ENCODE measurements around the gene LCMT1. TPM values are rescaled to one million over a fixed set of nuclear protein-coding genes. Genes with fewer than 3 reads are reported as not detected.
"Not testable (repeated sequence)": the region's sequence is repeated elsewhere in the genome, so short reads cannot be mapped to it uniquely, and the experiment has no call there.

Gene LCMT1
- total RNA-seq, 1 experiment from 2014 or later, result 37.6 TPM

- DNase-seq (ENCODE audit: low read depth), result no peak
Observed at GRCh38 chr16:25138130-25138529, 26.6 kb downstream of the LCMT1 start.

GRCh38 chr16:25140459-25140858 is 28.9 kb downstream of the LCMT1 start:
- DNase-seq (ENCODE audit: low read depth), result no peak

GRCh38 chr16:25141648-25142047 is 30.1 kb downstream of the LCMT1 start:
- DNase-seq (ENCODE audit: low read depth), result no peak

- DNase-seq (ENCODE audit: low read depth), result no peak
Observed at GRCh38 chr16:25143928-25144327, 32.4 kb downstream of the LCMT1 start.

- no peak for DNase-seq (ENCODE audit: low read depth)
Observed at GRCh38 chr16:25148568-25149215, 37.1 kb downstream of the LCMT1 start.

- DNase-seq (ENCODE audit: low read depth), result peak; percentile 82
Observed at GRCh38 chr16:25151996-25152395, 40.5 kb downstream of the LCMT1 start.

- peak; percentile 58 for DNase-seq (ENCODE audit: low read depth)
Observed at GRCh38 chr16:25155553-25156460, 44.3 kb downstream of the LCMT1 start.

- DNase-seq (ENCODE audit: low read depth), result no peak
Observed at GRCh38 chr16:25157271-25157875, 45.8 kb downstream of the LCMT1 start.

- no peak for DNase-seq (ENCODE audit: low read depth)
Observed at GRCh38 chr16:25158401-25158800, 46.9 kb downstream of the LCMT1 start.

GRCh38 chr16:25161753-25162367 is 50.3 kb downstream of the LCMT1 start:
- no peak for DNase-seq (ENCODE audit: low read depth)

- DNase-seq (ENCODE audit: low read depth), result no peak
Observed at GRCh38 chr16:25163683-25164082, 52.1 kb downstream of the LCMT1 start.

- DNase-seq (ENCODE audit: low read depth), result no peak
Observed at GRCh38 chr16:25165284-25165683, 53.7 kb downstream of the LCMT1 start.

- not testable (repeated sequence) for DNase-seq (ENCODE audit: low read depth)
Observed at GRCh38 chr16:25167920-25168319, 56.4 kb downstream of the LCMT1 start.

- DNase-seq (ENCODE audit: low read depth), result no peak
Observed at GRCh38 chr16:25171390-25171789, 59.8 kb downstream of the LCMT1 start.

GRCh38 chr16:25172831-25173230 is 61.3 kb downstream of the LCMT1 start:
- DNase-seq (ENCODE audit: low read depth), result no peak

GRCh38 chr16:25174285-25174684 is 62.7 kb downstream of the LCMT1 start:
- no peak for DNase-seq (ENCODE audit: low read depth)

GRCh38 chr16:25176136-25176535 is 64.6 kb downstream of the LCMT1 start:
- DNase-seq (ENCODE audit: low read depth), result no peak

- DNase-seq (ENCODE audit: low read depth), result no peak
Observed at GRCh38 chr16:25177512-25177830, 65.9 kb downstream of the LCMT1 start.

- no peak for DNase-seq (ENCODE audit: low read depth)
Observed at GRCh38 chr16:25177831-25178688, 66.5 kb downstream of the LCMT1 start.

- not testable (repeated sequence) for DNase-seq (ENCODE audit: low read depth)
Observed at GRCh38 chr16:25181236-25181635, 69.7 kb downstream of the LCMT1 start.

- DNase-seq (ENCODE audit: low read depth), result no peak
Observed at GRCh38 chr16:25184771-25185170, 73.2 kb downstream of the LCMT1 start.

Measured in HT1080 (cell line).